GM19099 (cell line): ENCODE measurements around the gene IDH2.

Experiments used
- POLR2A ChIP-seq: IDR thresholded peaks from 3 replicates; pipeline ENCODE4 v1.6.1; 2011; ENCODE audit warnings: low read depth; ENCODE audit not compliant: insufficient read length; ENCODE audit errors: extremely low read depth

Gene IDH2

DNA sequence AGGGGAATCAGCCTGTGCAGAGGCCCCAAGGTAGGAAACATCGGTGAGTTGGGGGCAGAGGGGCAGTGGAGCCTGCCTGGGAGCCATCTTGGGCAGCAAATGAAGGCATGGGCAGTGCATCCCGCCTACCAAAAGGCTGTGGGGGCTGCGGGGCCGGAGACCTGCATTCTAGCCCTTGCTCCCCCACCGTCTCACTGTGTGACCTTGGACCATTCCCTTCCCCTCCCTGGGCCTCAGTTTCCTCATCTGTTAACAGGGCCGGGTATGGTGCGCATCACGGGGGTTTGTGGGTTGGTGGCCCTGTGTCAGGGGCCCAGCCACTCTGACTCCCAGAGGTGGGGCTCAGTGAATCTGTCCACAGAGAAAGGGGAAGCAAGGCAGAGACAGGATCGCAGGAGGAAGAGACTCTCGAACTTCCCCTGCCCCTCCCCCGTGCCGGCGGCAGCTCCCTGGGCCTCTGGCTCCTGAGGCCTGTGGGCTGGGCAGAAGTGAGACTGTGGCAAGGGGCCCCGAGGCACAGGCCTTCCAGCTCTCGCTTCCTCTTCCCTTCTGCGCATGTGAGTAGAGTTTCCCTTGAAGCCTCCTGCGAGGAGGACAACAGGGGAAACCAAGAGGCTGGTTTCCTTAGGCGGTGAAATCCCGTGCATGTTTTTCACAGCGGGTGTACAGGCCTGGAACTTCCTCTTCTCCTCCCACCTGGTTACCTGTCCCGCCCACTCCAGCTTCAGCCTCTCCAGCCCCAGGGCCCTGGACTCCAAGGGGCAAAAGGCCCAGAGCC lies 42.9 kb downstream of the IDH2 start:
- peak; percentile 56 for TF ChIP-seq POLR2A

DNA sequence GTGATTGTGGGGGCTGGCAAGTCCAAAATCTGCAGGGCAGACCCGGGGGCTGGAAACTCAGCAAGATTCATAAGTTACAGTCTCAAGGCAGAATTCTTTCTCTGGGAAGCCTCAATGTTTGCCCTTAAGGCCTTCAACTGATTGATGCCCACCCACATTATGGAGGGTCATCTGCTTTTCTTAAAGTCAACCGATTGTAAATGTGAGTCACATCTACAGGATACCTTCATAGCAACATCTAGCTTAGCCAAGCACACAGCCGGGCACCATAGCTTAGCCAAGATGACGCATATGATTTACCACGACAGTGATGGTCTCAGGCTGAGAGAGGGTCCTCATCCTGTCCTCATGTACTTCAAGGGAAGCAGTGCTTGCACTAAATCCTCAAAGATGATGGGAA lies 43.5 kb downstream of the IDH2 start:
- TF ChIP-seq POLR2A: no peak

GRCh38 chr15:90058308-90058707 lies 44.0 kb downstream of the IDH2 start:
- TF ChIP-seq POLR2A: no peak

GRCh38 chr15:90056529-90056928 lies 45.7 kb downstream of the IDH2 start:
- TF ChIP-seq POLR2A: no peak

DNA sequence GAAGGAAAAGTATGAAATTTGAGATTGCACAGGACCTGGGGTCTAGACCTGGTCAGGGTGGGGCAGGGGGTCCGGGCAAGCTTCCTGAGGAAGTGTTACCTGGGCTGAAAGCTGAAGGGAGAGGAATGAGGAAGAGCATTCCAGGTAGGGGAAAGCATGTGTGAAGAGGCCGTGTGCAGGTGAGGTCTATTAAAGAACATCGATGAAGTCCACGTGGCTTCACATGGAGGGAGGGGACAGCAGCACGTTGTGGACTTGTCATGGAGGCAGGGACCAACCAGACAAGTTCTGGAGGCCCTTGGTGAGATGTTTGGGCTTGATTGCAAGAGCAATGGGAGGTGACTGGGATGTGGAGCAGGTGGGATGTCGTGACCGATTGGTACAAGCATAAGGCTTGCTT lies 47.1 kb downstream of the IDH2 start:
- no peak for TF ChIP-seq POLR2A

- TF ChIP-seq POLR2A: no peak
These were observed 47.6 kb downstream of the IDH2 start for GRCh38 chr15:90054618-90055097.

DNA sequence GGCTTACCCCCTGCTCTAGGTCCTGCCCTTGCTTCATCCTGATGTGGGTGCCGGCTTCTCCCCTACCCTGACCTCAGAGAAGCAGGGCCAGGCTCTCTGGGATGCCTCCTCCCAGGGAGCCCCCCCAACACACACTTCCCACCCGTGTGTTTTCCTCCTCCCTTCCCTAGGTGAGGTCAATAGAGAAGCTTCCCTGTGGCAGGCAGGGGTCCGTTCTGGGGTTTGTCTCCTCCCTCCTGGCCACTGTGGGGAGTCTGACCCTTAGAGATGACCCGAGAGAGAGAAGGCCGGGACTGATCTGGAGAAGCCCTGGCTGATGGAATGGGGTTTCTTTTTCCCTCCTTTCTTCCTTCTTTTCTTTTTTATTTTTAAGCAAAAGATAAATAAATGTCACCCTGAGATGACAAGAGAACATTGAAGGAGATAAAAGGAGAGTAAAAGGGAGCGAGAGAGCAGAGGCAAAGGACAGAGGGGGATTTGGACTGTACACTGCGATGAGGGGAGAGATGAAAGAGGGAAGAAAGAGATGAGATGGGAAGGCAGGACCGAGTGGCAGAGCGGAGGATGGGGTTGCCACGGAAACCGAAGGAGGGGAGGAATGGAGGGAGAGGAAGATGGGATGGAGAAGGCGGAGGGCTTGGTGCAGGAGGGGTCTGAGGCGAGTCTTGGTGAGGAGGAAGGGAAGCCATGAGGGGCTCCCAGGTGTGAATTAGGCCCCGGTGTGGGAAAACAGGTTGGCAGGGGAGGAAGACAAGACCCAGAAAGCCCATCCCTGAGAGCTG lies 48.4 kb downstream of the IDH2 start:
- no peak for TF ChIP-seq POLR2A

- TF ChIP-seq POLR2A: no peak
These were observed 50.4 kb downstream of the IDH2 start for GRCh38 chr15:90051874-90052273.

DNA sequence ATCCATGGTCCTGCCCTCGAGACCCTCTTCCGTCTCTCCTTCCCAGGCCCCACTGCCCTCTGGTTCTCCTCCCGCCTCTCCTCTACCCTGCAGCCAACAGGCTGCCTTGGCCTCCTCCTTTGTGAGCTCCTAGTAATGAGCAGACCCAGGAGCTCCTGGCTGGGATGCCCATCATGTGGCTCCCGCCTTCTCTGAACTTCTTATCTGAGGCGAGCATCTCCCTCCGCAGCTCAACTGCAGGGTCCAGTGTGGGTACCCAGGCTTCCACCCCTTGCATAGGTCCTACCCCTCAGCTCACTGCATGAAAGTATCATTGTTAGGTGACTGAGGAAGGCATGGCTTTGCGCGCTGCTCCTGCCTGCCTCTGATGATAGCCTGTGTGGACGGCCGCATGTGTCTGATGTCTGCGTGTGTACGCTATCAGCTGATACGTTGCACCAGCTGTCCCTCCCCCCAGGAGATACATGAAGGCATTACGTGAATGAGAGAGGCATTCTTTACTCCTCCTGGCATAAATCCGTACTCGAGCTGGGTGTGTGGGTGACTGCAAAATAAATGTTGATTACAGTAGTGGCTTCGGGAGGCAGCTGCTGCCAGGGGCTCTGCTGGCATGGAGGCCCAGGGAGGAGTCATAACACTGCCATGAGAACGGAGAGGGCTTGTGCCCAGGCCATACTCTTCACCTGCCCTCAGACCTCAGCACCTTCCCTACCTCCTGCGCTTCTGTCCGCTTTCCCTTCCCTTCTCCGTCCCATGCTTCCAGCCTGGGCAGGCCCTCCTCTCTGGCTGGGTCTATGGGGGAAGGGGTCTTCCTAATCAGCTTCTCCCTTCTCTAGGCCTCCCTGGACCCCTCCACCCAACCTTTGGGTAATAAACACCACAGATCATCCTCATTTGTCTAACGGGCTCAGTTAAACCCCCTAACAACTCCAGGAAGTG lies 52.3 kb downstream of the IDH2 start:
- no peak for TF ChIP-seq POLR2A

GRCh38 chr15:90049030-90049429 lies 53.2 kb downstream of the IDH2 start:
- no peak for TF ChIP-seq POLR2A

- TF ChIP-seq POLR2A: no peak
These were observed 54.2 kb downstream of the IDH2 start for GRCh38 chr15:90047956-90048575.

DNA sequence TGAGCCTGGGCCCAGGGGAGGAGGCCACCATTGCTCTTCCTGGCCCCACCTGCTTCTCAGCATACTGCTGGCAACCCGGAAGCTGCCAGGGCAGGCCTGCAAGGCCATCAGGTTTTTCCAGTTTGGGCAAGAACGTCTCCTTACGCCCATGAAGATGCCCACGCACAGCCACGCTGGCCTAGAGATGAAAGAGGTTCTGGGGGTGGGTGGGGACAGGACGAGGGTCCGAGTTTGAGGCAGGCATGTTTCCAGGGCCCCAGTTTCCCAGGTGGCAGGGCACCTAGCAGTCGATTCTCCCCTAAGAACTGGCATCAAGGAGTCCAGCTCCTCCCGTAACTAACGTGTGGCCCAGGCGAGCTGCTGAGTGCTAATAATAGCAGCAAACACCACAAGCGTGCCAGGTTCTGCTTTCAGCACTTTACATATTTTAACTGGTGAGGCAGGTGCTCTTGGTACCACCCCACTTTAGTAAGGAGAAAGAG lies 55.3 kb downstream of the IDH2 start:
- TF ChIP-seq POLR2A: peak; percentile 22

DNA sequence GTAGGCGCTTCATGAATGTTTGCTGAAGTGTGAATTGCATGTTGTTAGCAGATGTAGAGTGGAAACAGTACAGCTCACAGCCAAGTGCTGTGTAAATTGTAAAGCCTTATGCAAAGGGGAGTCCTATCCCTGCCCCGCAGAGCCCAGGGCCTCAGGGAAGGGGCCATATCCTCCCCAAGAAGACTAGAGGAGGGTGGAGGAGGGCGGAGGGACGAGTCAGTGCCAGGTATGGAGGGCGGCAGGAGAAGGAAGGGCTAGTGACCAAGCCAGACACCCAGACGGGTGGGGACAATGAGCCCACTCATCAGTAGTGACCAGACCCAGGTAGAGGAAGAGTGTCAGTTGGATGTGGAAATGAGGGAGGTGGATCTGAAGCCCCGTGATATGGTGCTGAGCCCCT lies 56.0 kb downstream of the IDH2 start:
- TF ChIP-seq POLR2A: no peak

- TF ChIP-seq POLR2A: no peak
These were observed 57.3 kb downstream of the IDH2 start for GRCh38 chr15:90044916-90045371.
